HepG2 (cell line): ENCODE data around the gene ADIPOR2. TPM values are rescaled to one million over a fixed set of nuclear protein-coding genes. Genes with fewer than 3 reads are reported as not detected.

ENCODE experiments used
- KLF16 ChIP-seq, 2 experiments: sonication (generic) in 1 of 2; formaldehyde crosslinking in 1 of 2; IDR thresholded peaks; 2 replicates each; pipeline versions ENCODE4 v1.6.1 to v1.8.0; 2016 to 2023; ENCODE audit warnings: missing genetic modification reagents in 2 of 2, missing compliant biosample characterization in 1 of 2
- POLR2AphosphoS5 ChIP-seq: IDR thresholded peaks from 2 replicates; pipeline ENCODE4 v1.6.1; 2012; ENCODE audit warnings: low read depth, low read length
- RAD21 ChIP-seq: fragments of 450-650 bp; formaldehyde crosslinking; IDR thresholded peaks from 2 replicates; pipeline ENCODE4 v1.5.0; 2020; ENCODE audit warnings: mild to moderate bottlenecking
- SKIL ChIP-seq: sonication (generic); formaldehyde crosslinking; IDR thresholded peaks from 2 replicates; pipeline ENCODE4 v1.8.0; 2022; ENCODE audit warnings: missing genetic modification reagents, mild to moderate bottlenecking, moderate library complexity, borderline replicate concordance
- ZFP41 ChIP-seq: sonication (generic); formaldehyde crosslinking; IDR thresholded peaks from 2 replicates; pipeline ENCODE4 v1.4.0; 2020; ENCODE audit warnings: mild to moderate bottlenecking, missing genetic modification reagents, borderline replicate concordance
- ZNF225 ChIP-seq: sonication (generic); formaldehyde crosslinking; IDR thresholded peaks from 2 replicates; pipeline ENCODE4 v1.4.0; 2020; ENCODE audit warnings: mild to moderate bottlenecking, missing genetic modification reagents
- ZNF263 ChIP-seq: sonication (generic); formaldehyde crosslinking; IDR thresholded peaks from 2 replicates; pipeline ENCODE4 v1.4.0; 2020; ENCODE audit warnings: missing genetic modification reagents
- ZNF460 ChIP-seq: sonication (generic); formaldehyde crosslinking; IDR thresholded peaks from 2 replicates; pipeline ENCODE4 v1.5.1; 2020; ENCODE audit warnings: missing genetic modification reagents, mild to moderate bottlenecking, borderline replicate concordance
- ZNF800 ChIP-seq: sonication (generic); formaldehyde crosslinking; IDR thresholded peaks from 2 replicates; pipeline ENCODE4 v1.4.0; 2020; ENCODE audit warnings: missing genetic modification reagents
- ZUFSP ChIP-seq: sonication (generic); formaldehyde crosslinking; IDR thresholded peaks from 2 replicates; pipeline ENCODE4 v1.9.0; 2021; ENCODE audit warnings: missing genetic modification reagents, mild to moderate bottlenecking, borderline replicate concordance
- polyA plus RNA-seq, 8 experiments: library from polyadenylated mRNA; depleted of rRNA in 3 of 8; stranded (reverse) in 7 of 8; unstranded in 1 of 8; fragments of >200 nt; fragmentation: Illumina TruSeq in 4 of 8; extraction: Trizol in 4 of 8; gene quantifications; 2 replicates each; pipeline versions ENCODE4 v1.2.1 to v1.2.3, GENCODE V29; 2011 to 2016; ENCODE audit warnings: low read depth in 4 of 8, missing spikeins in 1 of 8, mixed read lengths in 1 of 8; ENCODE audit not compliant: insufficient read depth in 1 of 8
- total RNA-seq, 5 experiments: library from RNA; depleted of rRNA; stranded (reverse); fragments of >200 nt; fragmentation: Illumina TruSeq; extraction: Trizol; gene quantifications; 2 replicates each; pipeline ENCODE4 v1.2.3, GENCODE V29; 2016; ENCODE audit warnings: low read depth in 1 of 5
- TF ChIP-seq, protein P1 (sequence below): sonication (generic); formaldehyde crosslinking; IDR thresholded peaks from 2 replicates; pipeline ENCODE4 v1.4.0; 2020; ENCODE audit warnings: missing genetic modification reagents, borderline replicate concordance

ADIPOR2 gene
- total and polyA plus RNA-seq, 2 of the 13 experiments (the other 11 are each of a cell fraction or from before 2014, with no cell fraction given): 35.2 to 52.2 TPM

- TF ChIP-seq ZFP41 (CRISPR knock-in tag): no peak
- TF ChIP-seq, protein P1, sequence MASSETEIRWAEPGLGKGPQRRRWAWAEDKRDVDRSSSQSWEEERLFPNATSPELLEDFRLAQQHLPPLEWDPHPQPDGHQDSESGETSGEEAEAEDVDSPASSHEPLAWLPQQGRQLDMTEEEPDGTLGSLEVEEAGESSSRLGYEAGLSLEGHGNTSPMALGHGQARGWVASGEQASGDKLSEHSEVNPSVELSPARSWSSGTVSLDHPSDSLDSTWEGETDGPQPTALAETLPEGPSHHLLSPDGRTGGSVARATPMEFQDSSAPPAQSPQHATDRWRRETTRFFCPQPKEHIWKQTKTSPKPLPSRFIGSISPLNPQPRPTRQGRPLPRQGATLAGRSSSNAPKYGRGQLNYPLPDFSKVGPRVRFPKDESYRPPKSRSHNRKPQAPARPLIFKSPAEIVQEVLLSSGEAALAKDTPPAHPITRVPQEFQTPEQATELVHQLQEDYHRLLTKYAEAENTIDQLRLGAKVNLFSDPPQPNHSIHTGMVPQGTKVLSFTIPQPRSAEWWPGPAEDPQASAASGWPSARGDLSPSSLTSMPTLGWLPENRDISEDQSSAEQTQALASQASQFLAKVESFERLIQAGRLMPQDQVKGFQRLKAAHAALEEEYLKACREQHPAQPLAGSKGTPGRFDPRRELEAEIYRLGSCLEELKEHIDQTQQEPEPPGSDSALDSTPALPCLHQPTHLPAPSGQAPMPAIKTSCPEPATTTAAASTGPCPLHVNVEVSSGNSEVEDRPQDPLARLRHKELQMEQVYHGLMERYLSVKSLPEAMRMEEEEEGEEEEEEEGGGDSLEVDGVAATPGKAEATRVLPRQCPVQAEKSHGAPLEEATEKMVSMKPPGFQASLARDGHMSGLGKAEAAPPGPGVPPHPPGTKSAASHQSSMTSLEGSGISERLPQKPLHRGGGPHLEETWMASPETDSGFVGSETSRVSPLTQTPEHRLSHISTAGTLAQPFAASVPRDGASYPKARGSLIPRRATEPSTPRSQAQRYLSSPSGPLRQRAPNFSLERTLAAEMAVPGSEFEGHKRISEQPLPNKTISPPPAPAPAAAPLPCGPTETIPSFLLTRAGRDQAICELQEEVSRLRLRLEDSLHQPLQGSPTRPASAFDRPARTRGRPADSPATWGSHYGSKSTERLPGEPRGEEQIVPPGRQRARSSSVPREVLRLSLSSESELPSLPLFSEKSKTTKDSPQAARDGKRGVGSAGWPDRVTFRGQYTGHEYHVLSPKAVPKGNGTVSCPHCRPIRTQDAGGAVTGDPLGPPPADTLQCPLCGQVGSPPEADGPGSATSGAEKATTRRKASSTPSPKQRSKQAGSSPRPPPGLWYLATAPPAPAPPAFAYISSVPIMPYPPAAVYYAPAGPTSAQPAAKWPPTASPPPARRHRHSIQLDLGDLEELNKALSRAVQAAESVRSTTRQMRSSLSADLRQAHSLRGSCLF: no peak
- TF ChIP-seq ZNF800: no peak; the same call in 1 of the 2 replicates
- TF ChIP-seq ZUFSP (CRISPR knock-in tag): no peak
- peak; percentile 44; the same call in 1 of the 2 replicates for TF ChIP-seq SKIL
- peak; percentile 58; the same call in 1 of the 2 replicates for TF ChIP-seq ZNF263 (CRISPR knock-in tag)
- no peak for TF ChIP-seq ZNF225 (CRISPR knock-in tag)
- no peak for TF ChIP-seq RAD21 (CRISPR knock-in tag)
- peak in 1 of 2 experiments; percentile 57; a peak in 2 of 4 replicates for TF ChIP-seq KLF16 (CRISPR knock-in tag; IDR thresholded peaks at IDR 0.05)
- TF ChIP-seq POLR2AphosphoS5: peak; percentile 93
- TF ChIP-seq ZNF460 (CRISPR knock-in tag): no peak
Measured at GRCh38 chr12:1690578-1691122, at the start of gene ADIPOR2 (continued).
